NCI-H82 (cell line): Measurements from ENCODE around the gene MRRF.

Source experiments
- DNase-seq: peaks from one replicate; lab custom pipeline; 2025; lab: John Stamatoyannopoulos, UW

Gene MRRF

GRCh38 chr9:122264360-122265148 is at the start of gene MRRF, which contains the start of gene RBM18:
TSS of gene MRRF (plus strand) at chr9:122264882. CDS start at chr9:122270892, 6,010 bp downstream.
TSS of gene RBM18 (minus strand) at chr9:122264840. CDS start at chr9:122261492, 3,348 bp downstream.
- DNase-seq = peak; percentile 92

DNA sequence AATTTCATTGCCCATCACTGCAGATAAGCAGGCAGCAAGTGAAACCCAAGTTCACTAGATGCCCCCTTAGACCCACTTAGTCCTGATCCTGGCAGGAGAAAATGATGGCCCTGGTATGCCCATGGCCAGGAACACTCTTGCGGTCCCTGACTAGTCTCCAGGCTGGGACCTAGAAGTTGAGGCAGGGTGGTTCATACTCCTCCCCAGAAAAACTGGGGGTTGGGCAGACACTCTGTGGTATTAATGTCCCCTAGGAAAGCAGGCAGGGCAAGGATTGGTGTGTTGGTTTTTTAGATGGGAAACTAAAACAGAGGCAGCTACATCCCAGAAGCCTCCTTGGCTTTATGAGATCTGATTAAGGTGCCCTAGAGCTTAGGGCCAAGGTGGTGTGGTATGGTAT is 49.0 kb upstream of the MRRF start:
- no peak for DNase-seq

DNA sequence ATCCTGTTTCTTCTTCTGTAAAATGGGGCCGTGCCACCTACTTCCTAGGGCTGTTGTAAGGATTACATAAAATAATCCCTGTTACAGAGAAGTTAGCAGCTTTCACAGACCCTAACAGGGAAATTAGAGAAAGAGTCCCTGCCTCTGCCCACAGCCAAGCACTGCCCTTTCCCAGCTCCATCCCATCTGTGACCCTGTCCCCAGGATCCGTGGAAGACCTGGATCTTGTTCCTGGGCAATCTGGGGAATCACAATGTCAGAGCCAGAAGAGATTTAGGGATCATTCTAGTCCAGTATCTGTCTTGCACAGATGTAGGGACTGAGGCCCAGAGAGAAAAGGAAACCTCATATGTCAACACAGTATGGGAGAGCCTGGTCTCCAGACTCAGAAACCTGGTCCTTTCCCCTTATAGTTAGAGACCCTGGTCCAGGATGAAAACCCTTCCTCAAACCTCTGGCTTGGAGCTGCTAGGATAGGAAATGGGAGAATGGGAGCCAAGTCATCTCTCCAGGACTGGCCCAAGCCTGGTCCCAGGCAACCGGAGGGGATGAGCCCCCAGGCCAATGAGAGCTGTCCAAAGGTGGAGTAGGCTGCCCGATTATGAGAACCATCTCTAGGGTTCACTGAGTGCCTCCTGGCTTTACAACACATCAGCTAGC is 48.4 kb upstream of the MRRF start:
- DNase-seq = no peak

DNA sequence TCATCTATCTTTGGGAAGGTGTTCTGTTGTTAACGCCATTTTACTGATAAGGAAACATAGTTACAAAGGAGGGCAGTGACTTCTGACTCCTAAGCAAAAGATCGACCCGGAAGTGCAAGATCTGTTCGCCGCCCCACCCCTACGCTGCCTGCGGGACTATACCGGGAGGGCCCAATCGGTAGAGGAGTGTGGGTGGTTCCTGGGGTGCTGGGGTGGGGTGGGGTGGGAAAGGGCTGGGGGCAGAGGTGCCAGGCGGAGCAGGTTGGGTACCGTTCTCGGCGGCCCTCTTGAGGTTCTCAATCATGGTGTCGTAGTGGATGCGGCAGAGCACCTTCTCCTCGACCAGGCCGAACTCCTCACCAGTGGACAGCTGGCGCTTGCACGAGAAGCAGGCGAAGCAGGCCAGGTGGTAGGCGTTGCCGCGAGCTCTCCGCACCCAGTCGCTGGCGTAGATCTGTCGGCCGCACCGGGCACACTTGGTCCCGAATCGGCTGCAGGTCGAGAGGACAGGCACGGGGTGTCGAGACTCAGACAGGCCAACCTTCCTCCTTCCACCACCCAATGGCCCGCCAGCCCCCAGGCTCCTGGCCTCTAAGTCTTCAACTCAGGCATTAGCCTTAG is 47.8 kb upstream of the MRRF start:
- DNase-seq = no peak

DNA sequence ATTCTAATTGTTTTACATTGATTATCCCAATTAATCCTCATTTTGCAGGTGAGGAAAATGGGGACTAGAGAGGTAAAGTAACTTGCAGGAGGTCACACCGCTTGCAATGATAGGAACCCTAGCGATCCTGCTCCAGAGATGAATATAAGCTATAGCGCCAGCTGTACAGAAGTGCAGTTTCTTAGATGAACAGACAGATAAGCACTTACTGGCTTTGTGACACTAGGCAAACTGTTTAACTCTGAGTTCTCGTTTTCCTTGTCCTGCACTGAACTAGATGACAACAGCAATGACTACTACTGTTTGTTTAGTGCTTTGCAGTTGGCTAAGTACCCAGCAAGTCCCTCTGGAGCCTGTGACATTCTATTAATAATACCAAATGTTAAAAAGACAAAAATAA is 47.0 kb upstream of the MRRF start:
- no peak for DNase-seq

DNA sequence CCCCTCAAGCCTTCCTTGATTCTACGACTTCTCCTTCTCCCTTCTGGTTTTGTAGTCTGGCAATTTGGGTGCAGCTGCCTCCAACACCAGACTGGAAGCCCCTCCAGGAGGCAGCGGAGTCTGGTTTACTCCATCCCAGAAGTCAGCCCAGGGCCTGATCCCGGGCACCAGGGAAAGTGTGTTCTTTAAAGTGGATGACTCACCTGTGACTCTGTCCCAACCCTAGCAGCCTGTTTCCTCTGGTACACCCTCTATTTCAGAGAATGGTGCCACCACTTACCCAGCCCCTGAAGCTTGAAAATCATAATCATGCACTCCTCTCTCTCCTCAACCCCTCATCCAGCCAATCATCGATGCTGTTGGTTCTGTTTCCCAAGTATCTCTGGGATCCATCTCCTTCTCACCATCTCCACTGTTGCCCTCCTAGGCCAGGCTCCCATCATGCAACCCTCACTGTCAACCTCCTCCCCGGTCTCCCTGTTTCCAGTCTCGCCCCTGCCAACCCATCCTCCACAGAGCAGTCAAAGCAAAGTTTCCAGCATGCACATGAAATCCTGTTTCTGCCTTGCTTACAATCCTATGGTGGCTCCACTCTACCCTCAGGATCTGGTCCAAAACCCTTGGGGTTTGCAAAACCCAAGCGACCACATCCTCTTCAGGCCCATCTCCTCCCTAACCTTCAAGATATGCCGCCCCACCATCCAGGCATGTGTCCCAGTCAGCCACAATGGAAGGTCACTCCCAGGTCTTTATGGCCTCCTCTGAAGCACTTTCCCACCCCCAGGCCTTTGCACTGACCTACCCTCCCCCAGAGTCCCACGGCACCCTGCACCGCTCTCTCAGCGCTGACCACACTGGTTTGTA is 46.4 kb upstream of the MRRF start:
- no peak for DNase-seq

DNA sequence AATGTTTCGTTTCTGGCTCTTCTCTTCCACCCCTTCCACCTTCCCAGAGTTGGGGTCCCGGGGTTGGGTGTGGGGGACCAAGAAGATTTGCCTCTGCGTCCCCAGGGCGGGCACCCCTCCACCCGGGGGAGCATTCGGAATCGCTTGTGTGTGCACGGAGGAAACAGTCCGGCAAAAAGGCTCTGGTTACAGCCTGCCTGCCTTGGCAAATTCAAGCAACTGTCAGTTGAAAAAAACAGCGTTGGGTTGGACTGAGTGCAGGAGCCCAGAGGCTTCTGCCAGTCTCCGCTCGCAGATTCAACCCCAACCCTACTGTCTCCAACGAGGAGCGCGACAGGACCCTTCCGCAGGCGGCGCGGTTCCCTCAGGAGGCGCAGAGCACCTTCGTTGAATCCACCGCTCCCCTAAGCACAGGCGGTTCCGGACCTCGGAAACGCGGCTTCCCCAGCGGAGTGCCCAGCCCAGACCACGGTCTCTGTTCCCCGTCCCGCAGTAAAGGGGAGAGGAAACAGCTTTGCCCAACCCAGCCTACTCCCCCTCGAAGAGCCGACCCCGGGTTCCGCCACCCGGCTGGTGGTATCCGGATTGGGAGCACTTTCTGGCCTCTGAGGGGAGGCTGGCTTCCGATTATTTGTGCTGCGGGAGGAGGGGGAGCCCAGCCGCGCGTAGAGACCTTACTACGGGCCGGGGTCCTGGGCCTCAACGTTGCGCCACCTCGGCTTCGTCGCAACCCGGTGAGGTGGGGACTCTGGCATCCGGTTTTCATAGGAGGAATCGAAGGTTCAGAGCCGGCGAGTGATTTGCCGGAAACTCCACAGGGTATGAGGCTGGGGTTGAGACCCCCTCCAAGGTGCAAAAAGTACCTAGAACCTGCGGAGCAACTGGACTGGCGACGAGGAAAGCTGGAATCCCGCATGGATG is 45.5 kb upstream of the MRRF start:
- no peak for DNase-seq

GRCh38 chr9:122219856-122220672 is 44.6 kb upstream of the MRRF start:
- no peak for DNase-seq

GRCh38 chr9:122220673-122221182 is 44.0 kb upstream of the MRRF start:
- DNase-seq = no peak

DNA sequence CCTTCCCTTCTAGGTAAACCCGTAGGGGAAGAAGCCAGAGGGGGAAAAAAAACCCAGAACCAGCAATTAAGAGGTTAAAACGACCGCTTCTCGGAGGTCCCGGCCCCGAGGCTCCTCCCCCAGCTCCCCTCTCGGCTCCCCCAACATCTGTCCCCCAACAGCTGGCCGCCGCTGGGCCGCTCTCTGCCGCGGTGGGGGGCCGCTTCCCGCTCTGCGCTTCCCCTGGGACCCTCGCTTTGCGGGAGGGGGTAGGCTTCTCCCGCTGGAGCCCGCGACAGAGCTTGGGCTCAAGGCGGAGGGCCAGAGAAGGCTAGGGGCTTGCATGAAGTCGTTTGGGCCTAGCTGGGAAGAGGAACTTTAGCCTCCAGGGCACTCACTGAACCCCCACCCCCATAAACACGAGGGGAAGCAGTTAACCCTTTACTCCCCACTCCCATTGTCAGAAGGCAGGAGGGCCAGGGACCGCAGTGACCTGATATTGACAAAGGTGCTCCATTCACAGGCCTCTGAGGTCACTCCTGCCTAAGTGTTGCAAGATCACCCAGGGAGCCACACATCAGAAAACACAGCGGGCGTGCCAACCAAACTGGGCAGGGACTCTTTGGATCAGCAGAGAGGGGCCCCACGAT is 43.4 kb upstream of the MRRF start:
- no peak for DNase-seq

DNA sequence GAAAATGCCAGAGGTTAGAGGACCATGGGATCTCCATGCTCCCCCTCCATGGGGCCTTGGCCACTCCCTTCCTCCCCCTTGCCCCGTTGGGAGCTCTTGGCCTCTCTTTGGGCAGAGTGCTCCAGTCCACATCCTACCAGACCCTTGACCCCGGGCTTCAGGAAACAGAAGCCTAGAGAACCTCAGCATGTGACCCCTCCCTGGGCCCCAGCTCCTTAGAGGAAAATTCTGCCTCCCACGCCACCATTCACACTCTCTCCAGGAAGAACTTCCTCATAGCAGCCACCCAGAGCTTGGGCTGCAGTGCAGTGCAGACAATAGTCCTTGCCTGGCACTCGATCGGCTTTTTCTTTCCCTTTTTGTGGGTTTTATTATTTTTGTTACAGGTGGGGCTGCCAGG is 41.9 kb upstream of the MRRF start:
- no peak for DNase-seq

- no peak for DNase-seq
Measured at GRCh38 chr9:122223435-122223834, 41.2 kb upstream of the MRRF start.

GRCh38 chr9:122225312-122226141 is 39.2 kb upstream of the MRRF start:
- no peak for DNase-seq

GRCh38 chr9:122226142-122226757 is 38.4 kb upstream of the MRRF start:
- DNase-seq = no peak

DNA sequence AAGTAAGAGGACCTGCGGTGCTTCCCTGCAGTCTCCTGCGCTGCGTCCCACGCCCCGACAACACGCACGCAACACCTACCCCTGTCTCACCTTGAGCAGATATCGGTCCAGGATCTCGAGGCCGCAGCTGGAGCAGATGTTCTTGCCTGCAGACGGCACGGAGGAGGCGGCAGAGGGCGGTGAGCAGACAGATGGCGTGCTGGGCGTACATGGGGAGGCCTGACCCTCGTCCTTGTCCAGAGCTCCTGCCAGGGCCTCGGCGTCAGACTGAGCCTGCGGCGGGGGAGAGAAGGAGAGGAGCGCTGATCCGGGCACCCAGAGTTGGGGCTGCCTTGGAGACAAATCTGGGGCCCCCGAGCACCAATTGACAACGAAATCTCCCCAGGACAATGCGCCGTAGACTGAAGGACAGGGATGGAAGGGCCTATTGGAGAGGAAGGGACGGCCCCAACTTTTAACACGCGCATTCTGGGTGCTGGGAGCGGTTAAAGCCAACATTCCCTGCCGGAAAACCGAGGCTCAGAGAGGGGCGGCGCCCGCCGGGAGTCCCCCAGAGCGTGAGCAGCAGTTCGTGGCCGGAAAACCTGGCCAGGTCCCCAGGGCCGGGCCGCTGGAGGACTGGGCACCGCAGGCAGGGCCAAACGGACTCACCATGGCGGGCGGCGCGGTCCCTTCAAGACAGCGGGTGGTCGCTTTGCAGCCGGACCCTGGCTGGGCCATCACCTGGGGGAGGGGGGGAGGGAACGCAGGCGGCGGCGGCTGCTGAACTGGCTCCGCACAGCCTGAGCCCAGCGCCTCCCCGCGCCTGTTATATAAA is 37.7 kb upstream of the MRRF start:
- DNase-seq = no peak

- DNase-seq = peak; percentile 32
Measured at GRCh38 chr9:122227575-122227900, 37.1 kb upstream of the MRRF start.

GRCh38 chr9:122228191-122228567 is 36.5 kb upstream of the MRRF start:
- DNase-seq = no peak
